ENCODE results near the gene PALB2. TPM values are rescaled to one million over a fixed set of nuclear protein-coding genes. Genes with fewer than 3 reads are reported as not detected.
"Not testable (repeated sequence)": the region's sequence is repeated elsewhere in the genome, so short reads cannot be mapped to it uniquely, and the experiment has no call there.

PALB2 gene
- total RNA-seq, 4 donors from 2014 or later = 6.0 to 11.0 (median 7.3) TPM

GRCh38 chr16:23594186-23594585 lies 46.9 kb downstream of the PALB2 start:
- Histone ChIP-seq H3K4me1 (peaks cover 26 to 35% of the 10 kb centered on the region in 2 donors), H3K4me3 (peak overlapping the region in 1 of 4 donors; percentile 95), H3K36me3 (peaks cover 0 to 39% of the 10 kb centered on the region in 2 donors), H3K27ac (peak overlapping the region; percentile 94 to 99 (median 96)), H3K27me3 (no peaks in the 10 kb centered on the region), H3K9me3 (no peaks in the 10 kb centered on the region)
- DNase-seq = peak in 1 of 2 donors; percentile 63
- no peak for TF ChIP-seq CTCF (IDR thresholded peaks at IDR 0.05 in 4 of 5, conservative IDR thresholded peaks at IDR 0.05 in 1 of 5)
- TF ChIP-seq POLR2A (IDR thresholded peaks at IDR 0.05) = no peak
- intact Hi-C loops (cut with DNase I; ENCODE audit: low total_unique reads) (loop anchor here (10.0 kb wide), 1 partner anchor 1389 kb away; the partner anchor contains the start of gene EEF2K), in situ Hi-C loops (cut with MboI; ENCODE audit: low sequenced_read_pairs in 4 of 4) (loop anchor here in 1 of 4 donors (5.0 kb wide), 1 partner anchor 37 kb away; the partner anchor contains the start of genes EARS2 and UBFD1)
- peak; percentile 10 to 22 for ATAC-seq

GRCh38 chr16:23590181-23590580 lies 50.9 kb downstream of the PALB2 start:
- Histone ChIP-seq H3K4me1 (peaks cover 20 to 32% of the 10 kb centered on the region in 2 donors), H3K27me3 (no peaks in the 10 kb centered on the region), H3K4me3 (no peak overlapping the region), H3K9me3 (no peaks in the 10 kb centered on the region), H3K36me3 (peaks cover 0 to 62% of the 10 kb centered on the region in 2 donors), H3K27ac (peak overlapping the region in 1 of 4 donors; percentile 58)
- in situ Hi-C loops (cut with MboI; ENCODE audit: low sequenced_read_pairs in 4 of 4) (loop anchor here in 1 of 4 donors (5.0 kb wide), 1 partner anchor 33 kb away; the partner anchor contains the start of genes EARS2 and UBFD1), intact Hi-C loops (cut with DNase I; ENCODE audit: low total_unique reads) (loop anchor here (10.0 kb wide), 1 partner anchor 1385 kb away; the partner anchor contains the start of gene EEF2K)
- no peak for ATAC-seq
- TF ChIP-seq CTCF (IDR thresholded peaks at IDR 0.05 in 4 of 5, conservative IDR thresholded peaks at IDR 0.05 in 1 of 5) = no peak
- TF ChIP-seq POLR2A (IDR thresholded peaks at IDR 0.05) = no peak
- DNase-seq = no peak

- intact Hi-C loops (cut with DNase I; ENCODE audit: low total_unique reads) = no loop called here
- peaks cover 0 to 67% of the 10 kb centered on the region in 2 donors for H3K36me3 ChIP-seq
- TF ChIP-seq POLR2A (IDR thresholded peaks at IDR 0.05) (no peak), CTCF (IDR thresholded peaks at IDR 0.05 in 4 of 5, conservative IDR thresholded peaks at IDR 0.05 in 1 of 5) (no peak)
- no peaks in the 10 kb centered on the region for H3K9me3 ChIP-seq
- ATAC-seq = no peak
- H3K27me3 ChIP-seq = no peaks in the 10 kb centered on the region
- DNase-seq = no peak
- in situ Hi-C loops (cut with MboI; ENCODE audit: low sequenced_read_pairs in 4 of 4) = no loop called here
- H3K4me3 ChIP-seq = no peak overlapping the region
- peaks cover under 1 to 9% of the 10 kb centered on the region in 2 donors for H3K4me1 ChIP-seq
- H3K27ac ChIP-seq = peak overlapping the region in 3 of 4 donors; percentile 5 to 58 (median 19)
Observed at GRCh38 chr16:23587726-23588125, 53.4 kb downstream of the PALB2 start.

GRCh38 chr16:23584186-23585076 lies 56.7 kb downstream of the PALB2 start:
- Histone ChIP-seq H3K27ac (peak overlapping the region in 1 of 4 donors; percentile 58), H3K9me3 (no peaks in the 10 kb centered on the region), H3K4me3 (no peak overlapping the region), H3K4me1 (no peaks in the 10 kb centered on the region), H3K27me3 (no peaks in the 10 kb centered on the region), H3K36me3 (peaks cover 0 to 63% of the 10 kb centered on the region in 2 donors)
- intact Hi-C loops (cut with DNase I; ENCODE audit: low total_unique reads) (no loop called here), in situ Hi-C loops (cut with MboI; ENCODE audit: low sequenced_read_pairs in 4 of 4) (no loop called here)
- peak in 1 of 2 donors; percentile 50 for ATAC-seq
- TF ChIP-seq POLR2A (IDR thresholded peaks at IDR 0.05) (no peak), CTCF (IDR thresholded peaks at IDR 0.05 in 4 of 5, conservative IDR thresholded peaks at IDR 0.05 in 1 of 5) (no peak)
- no peak for DNase-seq

GRCh38 chr16:23583271-23583670 lies 57.8 kb downstream of the PALB2 start:
- H3K4me3 ChIP-seq; H3K4me1 ChIP-seq; H3K9me3 ChIP-seq; in situ Hi-C loops (cut with MboI; ENCODE audit: low sequenced_read_pairs in 4 of 4); H3K27ac ChIP-seq; DNase-seq; ATAC-seq; intact Hi-C loops (cut with DNase I; ENCODE audit: low total_unique reads); H3K27me3 ChIP-seq: not testable (repeated sequence)
- H3K36me3 ChIP-seq = peaks cover 0 to 71% of the 10 kb centered on the region in 2 donors
